ENCODE measurements around the gene PGRMC1. TPM values are rescaled to one million over a fixed set of nuclear protein-coding genes. Genes with fewer than 3 reads are reported as not detected.
"Not testable (repeated sequence)": the region's sequence is repeated elsewhere in the genome, so short reads cannot be mapped to it uniquely, and the experiment has no call there.

Gene PGRMC1
- total RNA-seq, 1 experiment from 2014 or later, result 120 TPM

- Histone ChIP-seq H3K4me3 (no peak overlapping the region), H3K27me3 (no peaks in the 10 kb centered on the region), H3K36me3 (no peaks in the 10 kb centered on the region), H3K9me3 (no peaks in the 10 kb centered on the region)
- DNase-seq, result no peak
Measured at GRCh38 chrX:119272882-119273419, 36.9 kb downstream of the PGRMC1 start.

- Histone ChIP-seq H3K4me3 (no peak overlapping the region), H3K27me3 (no peaks in the 10 kb centered on the region), H3K36me3 (no peaks in the 10 kb centered on the region), H3K9me3 (no peaks in the 10 kb centered on the region)
- DNase-seq, result no peak
Measured at GRCh38 chrX:119273420-119274192, 37.5 kb downstream of the PGRMC1 start.

GRCh38 chrX:119282347-119282746, 46.3 kb downstream of the PGRMC1 start:
- not testable (repeated sequence) for H3K36me3 ChIP-seq, DNase-seq, H3K4me3 ChIP-seq, H3K27me3 ChIP-seq, H3K9me3 ChIP-seq

GRCh38 chrX:119288890-119289393, 52.9 kb downstream of the PGRMC1 start:
- Histone ChIP-seq H3K27me3 (no peaks in the 10 kb centered on the region), H3K36me3 (no peaks in the 10 kb centered on the region), H3K4me3 (no peak overlapping the region), H3K9me3 (no peaks in the 10 kb centered on the region)
- DNase-seq, result no peak

GRCh38 chrX:119290476-119290875, 54.4 kb downstream of the PGRMC1 start:
- H3K9me3 ChIP-seq, result no peaks in the 10 kb centered on the region
- H3K4me3 ChIP-seq, result no peak overlapping the region
- DNase-seq, result no peak
- H3K36me3 ChIP-seq, result no peaks in the 10 kb centered on the region
- no peaks in the 10 kb centered on the region for H3K27me3 ChIP-seq

- H3K4me3 ChIP-seq, DNase-seq, H3K9me3 ChIP-seq, H3K27me3 ChIP-seq, H3K36me3 ChIP-seq: not testable (repeated sequence)
Measured at GRCh38 chrX:119291246-119291645, 55.2 kb downstream of the PGRMC1 start.

- Histone ChIP-seq H3K36me3 (no peaks in the 10 kb centered on the region), H3K9me3 (no peaks in the 10 kb centered on the region), H3K27me3 (no peaks in the 10 kb centered on the region), H3K4me3 (no peak overlapping the region)
- no peak for DNase-seq
Measured at GRCh38 chrX:119292445-119292844, 56.4 kb downstream of the PGRMC1 start.

Other genes with a start within 250 kb of the PGRMC1 start
- not detected in 2 replicates for gene CT47C1, start 163.3 kb upstream of the PGRMC1 start, total RNA-seq (2014; rRNA removed; shearing (Covaris generic); ENCODE audit: low replicate concordance)
- gene KIAA1210, start 108.5 kb upstream of the PGRMC1 start, total RNA-seq (2014; rRNA removed; shearing (Covaris generic); ENCODE audit: low replicate concordance), result not detected in 2 replicates
- 16.4 and 19.8 TPM in 2 replicates for gene SLC25A43, start 163.1 kb downstream of the PGRMC1 start, total RNA-seq (2014; rRNA removed; shearing (Covaris generic); ENCODE audit: low replicate concordance)
- gene SLC25A5, start 232.2 kb downstream of the PGRMC1 start, total RNA-seq (2014; rRNA removed; shearing (Covaris generic); ENCODE audit: low replicate concordance), result 49.0 and 68.0 TPM in 2 replicates